Neutrophil (primary cell): ENCODE results near the gene NR6A1.

Experiments
- H3K27ac ChIP-seq: fragments of 200-600 bp; sonication (generic); 2 replicates; pipeline ENCODE4 v1.5.1; 2016; ENCODE audit warnings: mild to moderate bottlenecking, moderate library complexity
- H3K27me3 ChIP-seq: fragments of 200-600 bp; sonication (generic); 2 replicates; pipeline ENCODE4 v1.6.0; 2016; ENCODE audit warnings: mild to moderate bottlenecking
- H3K36me3 ChIP-seq: fragments of 200-600 bp; sonication (generic); 2 replicates; pipeline ENCODE4 v1.5.1; 2017
- H3K4me1 ChIP-seq, 2 experiments: fragments of 200-600 bp in 1 of 2; sonication (generic) in 1 of 2; 1 replicate in 1 of 2; 2 replicates in 1 of 2; pipeline versions ENCODE4 v1.5.1 to v1.6.1; 2013 to 2016; ENCODE audit warnings: low read depth in 1 of 2, low read length in 1 of 2, mild to moderate bottlenecking in 1 of 2, moderate library complexity in 1 of 2; ENCODE audit not compliant: control insufficient read depth in 1 of 2, insufficient read depth in 1 of 2
- H3K4me3 ChIP-seq, 2 experiments: fragments of 200-600 bp in 1 of 2; sonication (generic) in 1 of 2; 1 replicate in 1 of 2; 2 replicates in 1 of 2; pipeline ENCODE4 v1.5.1; 2013 to 2016; ENCODE audit warnings: low read depth in 1 of 2, low read length in 1 of 2, mild to moderate bottlenecking in 1 of 2, moderate library complexity in 1 of 2
- H3K9me3 ChIP-seq: fragments of 200-600 bp; sonication (generic); 2 replicates; pipeline ENCODE4 v1.5.1; 2016
- TF ChIP-seq, protein P1 (sequence below): fragments of 200-600 bp; sonication (generic); IDR thresholded peaks from 2 replicates; pipeline ENCODE4 v1.5.1; 2016; ENCODE audit warnings: antibody characterized with exemption

NR6A1 gene

DNA sequence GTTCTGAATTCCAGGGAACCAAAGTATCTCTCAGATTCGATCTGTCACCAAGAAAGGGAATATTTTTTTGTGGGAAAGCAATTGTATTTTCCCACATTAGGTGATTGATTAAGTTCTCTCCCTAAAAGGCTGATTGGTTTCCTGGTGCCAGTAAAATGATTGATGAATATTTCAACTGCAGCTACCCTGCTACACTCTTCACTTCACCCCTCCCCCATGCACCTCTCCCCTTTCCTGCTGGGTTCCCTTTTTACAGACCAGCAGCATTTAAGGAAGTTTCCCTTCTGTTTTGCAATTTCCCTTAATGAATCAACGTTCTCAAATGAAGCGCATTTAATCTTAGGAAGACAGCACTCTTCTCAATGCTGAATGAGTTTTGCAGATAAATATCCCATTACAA is 13.1 kb downstream of the NR6A1 start:
- Histone ChIP-seq H3K27ac (peak overlapping the region; percentile 85), H3K36me3 (no peaks in the 10 kb centered on the region), H3K9me3 (no peaks in the 10 kb centered on the region), H3K4me1 (peaks cover 68 to 78% of the 10 kb centered on the region in 2 experiments), H3K27me3 (no peaks in the 10 kb centered on the region), H3K4me3 (peak overlapping the region; percentile 47 to 57)
- TF ChIP-seq, protein P1, sequence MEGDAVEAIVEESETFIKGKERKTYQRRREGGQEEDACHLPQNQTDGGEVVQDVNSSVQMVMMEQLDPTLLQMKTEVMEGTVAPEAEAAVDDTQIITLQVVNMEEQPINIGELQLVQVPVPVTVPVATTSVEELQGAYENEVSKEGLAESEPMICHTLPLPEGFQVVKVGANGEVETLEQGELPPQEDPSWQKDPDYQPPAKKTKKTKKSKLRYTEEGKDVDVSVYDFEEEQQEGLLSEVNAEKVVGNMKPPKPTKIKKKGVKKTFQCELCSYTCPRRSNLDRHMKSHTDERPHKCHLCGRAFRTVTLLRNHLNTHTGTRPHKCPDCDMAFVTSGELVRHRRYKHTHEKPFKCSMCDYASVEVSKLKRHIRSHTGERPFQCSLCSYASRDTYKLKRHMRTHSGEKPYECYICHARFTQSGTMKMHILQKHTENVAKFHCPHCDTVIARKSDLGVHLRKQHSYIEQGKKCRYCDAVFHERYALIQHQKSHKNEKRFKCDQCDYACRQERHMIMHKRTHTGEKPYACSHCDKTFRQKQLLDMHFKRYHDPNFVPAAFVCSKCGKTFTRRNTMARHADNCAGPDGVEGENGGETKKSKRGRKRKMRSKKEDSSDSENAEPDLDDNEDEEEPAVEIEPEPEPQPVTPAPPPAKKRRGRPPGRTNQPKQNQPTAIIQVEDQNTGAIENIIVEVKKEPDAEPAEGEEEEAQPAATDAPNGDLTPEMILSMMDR = no peak

DNA sequence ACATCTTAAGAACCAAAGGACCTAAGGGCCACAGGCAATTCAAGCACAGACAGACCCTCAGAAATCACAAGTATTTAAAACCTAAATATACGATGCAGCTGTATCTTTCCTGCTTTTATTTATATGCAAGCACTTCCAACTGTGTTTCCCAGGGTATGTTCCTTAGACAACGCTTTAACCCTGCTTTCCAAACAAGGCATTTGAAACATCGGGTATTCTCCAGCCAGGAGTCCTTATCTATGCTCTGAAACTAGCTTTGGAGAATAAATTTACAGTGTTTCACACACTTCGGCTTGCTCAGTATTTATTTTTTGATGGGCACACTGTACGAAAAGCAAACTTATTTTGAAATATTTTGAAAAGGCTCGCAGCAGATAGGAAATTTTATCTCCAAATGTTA is 13.5 kb downstream of the NR6A1 start:
- H3K4me3 ChIP-seq = peak overlapping the region; percentile 47 to 57
- H3K27me3 ChIP-seq = no peaks in the 10 kb centered on the region
- peak overlapping the region; percentile 85 for H3K27ac ChIP-seq
- TF ChIP-seq, protein P1 = no peak
- peaks cover 66 to 73% of the 10 kb centered on the region in 2 experiments for H3K4me1 ChIP-seq
- H3K9me3 ChIP-seq = no peaks in the 10 kb centered on the region
- H3K36me3 ChIP-seq = no peaks in the 10 kb centered on the region

- no peaks in the 10 kb centered on the region for H3K36me3 ChIP-seq
- no peaks in the 10 kb centered on the region for H3K27me3 ChIP-seq
- H3K4me1 ChIP-seq = peaks cover 50 to 57% of the 10 kb centered on the region in 2 experiments
- no peak overlapping the region for H3K4me3 ChIP-seq
- TF ChIP-seq, protein P1 = no peak
- no peak overlapping the region for H3K27ac ChIP-seq
- no peaks in the 10 kb centered on the region for H3K9me3 ChIP-seq
Measured at GRCh38 chr9:124756011-124756410, 15.1 kb downstream of the NR6A1 start.

DNA sequence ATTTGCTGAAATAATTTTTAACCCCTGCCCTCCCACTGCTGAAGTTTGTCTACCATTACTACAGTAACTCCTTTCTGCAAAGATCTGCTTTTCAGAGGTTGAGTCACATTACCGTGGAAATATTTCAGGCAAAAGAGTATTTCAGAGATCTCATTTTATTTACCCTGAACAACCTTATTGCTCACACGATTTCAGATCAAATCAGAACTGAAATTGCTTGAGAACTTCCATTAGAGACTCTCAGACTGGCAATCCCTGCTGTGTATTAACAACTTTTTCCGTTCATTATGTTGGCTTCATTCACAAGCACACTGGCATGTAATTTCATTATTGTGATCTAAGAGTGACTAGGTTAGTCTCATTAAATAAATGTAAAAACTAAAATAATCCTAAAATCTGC is 16.1 kb downstream of the NR6A1 start:
- H3K36me3 ChIP-seq = no peaks in the 10 kb centered on the region
- no peak overlapping the region for H3K27ac ChIP-seq
- TF ChIP-seq, protein P1 = no peak
- H3K27me3 ChIP-seq = no peaks in the 10 kb centered on the region
- H3K9me3 ChIP-seq = no peaks in the 10 kb centered on the region
- H3K4me1 ChIP-seq = peaks cover 41 to 48% of the 10 kb centered on the region in 2 experiments
- H3K4me3 ChIP-seq = no peak overlapping the region

GRCh38 chr9:124754289-124754688 is 16.8 kb downstream of the NR6A1 start:
- no peaks in the 10 kb centered on the region for H3K36me3 ChIP-seq
- TF ChIP-seq, protein P1 = no peak
- H3K4me1 ChIP-seq = peaks cover 39 to 41% of the 10 kb centered on the region in 2 experiments
- H3K4me3 ChIP-seq = no peak overlapping the region
- H3K27me3 ChIP-seq = no peaks in the 10 kb centered on the region
- H3K27ac ChIP-seq = peak overlapping the region; percentile 1
- no peaks in the 10 kb centered on the region for H3K9me3 ChIP-seq

- Histone ChIP-seq H3K36me3 (no peaks in the 10 kb centered on the region), H3K9me3 (no peaks in the 10 kb centered on the region), H3K4me3 (no peak overlapping the region), H3K27ac (no peak overlapping the region), H3K27me3 (no peaks in the 10 kb centered on the region), H3K4me1 (peaks cover 26 to 27% of the 10 kb centered on the region in 2 experiments)
- TF ChIP-seq, protein P1 = no peak
Measured at GRCh38 chr9:124752967-124753366, 18.1 kb downstream of the NR6A1 start.
